ENCODE data around the gene TSPAN19.

The TSPAN19 gene

DNA sequence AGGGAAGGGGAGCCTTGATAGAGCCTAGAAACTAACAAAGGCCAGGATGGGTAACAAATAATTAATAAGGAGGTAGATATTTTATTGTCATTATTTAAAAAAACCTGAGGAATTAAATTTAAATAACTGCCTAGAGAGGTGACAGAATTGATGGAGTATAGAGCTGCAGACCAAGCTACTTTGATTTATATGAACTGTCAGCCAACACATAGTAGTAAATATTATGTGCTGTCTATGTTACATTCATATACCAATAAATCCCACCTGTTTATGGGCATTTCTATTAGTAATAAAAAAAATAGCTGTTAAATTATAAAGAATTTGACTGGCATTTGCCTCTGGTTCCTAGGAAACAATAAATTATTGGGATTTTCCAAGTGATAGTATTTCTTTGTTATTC, 37.7 kb downstream of the TSPAN19 start:
- DNase-seq, result no peak

DNA sequence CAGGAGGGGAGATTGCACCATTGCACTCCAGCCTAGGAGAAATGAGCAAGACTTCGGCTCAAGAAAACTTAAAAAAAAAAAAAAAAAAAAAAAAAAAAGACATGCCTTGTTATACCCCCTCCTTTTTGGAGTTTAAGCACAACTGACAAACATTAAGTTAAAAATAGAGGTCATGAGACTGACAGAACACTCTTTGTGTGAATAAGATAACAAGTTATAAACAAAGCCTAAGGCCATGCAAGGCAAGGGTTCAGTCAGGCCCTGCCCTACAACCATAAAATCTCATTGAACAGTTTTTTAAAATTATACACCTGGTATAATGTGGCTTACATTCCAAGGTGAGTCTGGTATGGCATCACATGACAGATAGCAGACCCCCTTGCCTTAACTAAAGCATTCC, 39.3 kb downstream of the TSPAN19 start:
- no peak for DNase-seq

DNA sequence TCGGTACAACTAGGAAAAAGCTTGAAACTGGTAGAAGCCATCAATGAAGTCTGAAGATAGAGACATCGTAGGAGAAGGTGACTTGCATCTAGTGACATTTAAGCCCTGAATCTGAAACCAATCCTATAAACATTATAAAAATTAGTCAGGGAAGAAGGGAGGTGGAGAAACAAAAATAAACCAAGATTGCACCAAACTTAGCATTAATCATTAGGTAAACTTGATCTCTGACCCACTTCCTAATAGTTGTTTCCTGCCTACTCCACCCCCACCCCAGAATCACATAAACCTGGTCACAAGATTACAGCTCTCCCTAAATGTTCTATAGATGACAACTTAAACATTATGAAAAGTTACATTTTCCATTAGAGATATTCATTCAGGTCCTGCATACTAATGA, 40.4 kb downstream of the TSPAN19 start:
- no peak for DNase-seq

DNA sequence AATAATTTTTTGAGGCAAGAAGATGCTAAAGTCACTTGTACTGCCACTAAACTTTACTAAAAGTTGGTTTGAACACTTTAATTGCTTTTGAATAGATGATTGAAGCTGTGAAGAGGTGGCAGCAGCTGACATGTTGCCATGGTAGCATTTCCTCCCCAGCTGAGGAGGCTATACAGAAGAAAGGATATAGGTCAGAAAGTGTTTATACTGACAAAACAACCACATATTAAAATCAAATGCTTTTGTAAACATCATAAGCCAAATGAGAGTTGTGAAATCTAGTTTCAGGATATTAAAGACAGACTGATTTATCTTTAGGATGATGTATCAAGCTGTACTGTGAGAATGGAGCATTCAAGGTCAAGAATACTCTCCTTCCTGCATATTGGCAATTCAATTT, 41.7 kb downstream of the TSPAN19 start:
- DNase-seq, result no peak

DNA sequence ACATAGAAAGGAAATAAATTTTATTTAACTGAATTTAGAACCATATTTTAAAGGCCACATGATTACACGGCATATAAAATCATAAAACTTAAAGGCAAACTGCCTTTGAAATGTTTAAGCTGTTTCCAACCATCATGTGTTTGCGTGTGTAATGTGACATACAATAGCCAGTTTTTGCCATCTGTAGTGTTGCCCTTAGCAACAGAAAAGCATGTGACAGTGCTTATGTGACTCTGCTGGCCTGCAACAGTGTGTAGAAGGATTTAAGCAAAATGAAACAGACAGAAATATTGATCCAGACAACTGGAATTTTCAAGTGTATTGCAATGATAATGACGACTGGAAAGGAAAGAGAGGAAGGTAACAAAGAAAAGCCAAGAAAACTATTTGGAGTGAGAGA, 49.5 kb downstream of the TSPAN19 start:
- no peak for DNase-seq

DNA sequence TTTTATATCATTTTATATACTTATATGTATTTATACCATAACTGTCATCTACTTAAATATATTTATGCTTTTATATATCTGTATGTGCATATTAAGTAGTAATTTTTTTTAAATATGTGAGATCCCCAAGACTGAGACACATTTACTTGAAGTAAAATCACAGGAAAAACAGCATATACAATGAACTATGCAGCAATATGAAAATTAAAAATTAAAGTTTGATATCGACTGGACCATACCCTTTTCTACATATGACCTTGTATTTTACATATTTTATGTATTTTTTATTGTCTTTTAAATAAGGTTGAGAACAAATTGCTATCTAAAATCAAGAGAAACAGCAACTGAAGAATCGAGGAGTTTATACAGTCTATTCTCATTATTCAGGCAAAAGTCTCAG, 50.0 kb downstream of the TSPAN19 start:
- DNase-seq, result no peak

DNA sequence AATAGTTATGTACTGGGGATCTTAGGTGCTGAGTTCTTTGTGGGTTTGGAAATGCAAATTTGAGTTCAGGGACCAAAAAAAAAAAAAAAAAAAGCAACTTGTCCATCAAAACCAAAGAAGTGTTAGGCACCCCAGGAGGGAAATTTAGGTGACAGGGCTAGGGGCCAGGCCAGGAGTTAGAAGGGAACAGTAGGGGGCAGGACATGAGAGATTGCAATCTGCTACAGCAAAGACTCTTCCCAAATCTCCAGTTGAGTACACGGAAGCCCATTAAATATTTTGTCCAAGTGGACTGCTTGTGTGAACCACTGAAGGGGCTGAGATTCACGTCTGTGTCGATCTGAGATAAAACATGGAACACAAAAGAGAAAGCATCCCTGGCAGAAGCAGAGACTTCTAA, 52.8 kb downstream of the TSPAN19 start:
- no peak for DNase-seq

DNA sequence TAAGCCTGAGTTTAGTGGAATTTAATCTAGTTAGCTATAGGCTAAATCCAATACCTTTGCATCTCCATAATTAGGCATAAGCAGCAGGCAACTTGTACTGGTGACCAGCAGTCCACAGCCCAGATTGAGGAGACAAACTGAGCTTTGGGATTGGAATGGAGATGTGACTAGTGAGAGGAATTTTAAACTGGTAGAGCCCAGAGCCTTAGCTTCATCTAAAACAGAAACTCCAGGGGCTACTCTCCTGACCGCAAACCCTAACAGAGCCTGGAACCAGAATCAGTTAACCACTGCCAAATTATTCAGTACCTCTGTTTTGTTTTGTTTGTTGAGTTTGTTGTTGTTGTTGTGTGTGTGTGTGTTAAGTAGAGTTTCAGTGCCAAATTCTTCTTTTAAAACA, 53.2 kb downstream of the TSPAN19 start:
- DNase-seq, result no peak

DNA sequence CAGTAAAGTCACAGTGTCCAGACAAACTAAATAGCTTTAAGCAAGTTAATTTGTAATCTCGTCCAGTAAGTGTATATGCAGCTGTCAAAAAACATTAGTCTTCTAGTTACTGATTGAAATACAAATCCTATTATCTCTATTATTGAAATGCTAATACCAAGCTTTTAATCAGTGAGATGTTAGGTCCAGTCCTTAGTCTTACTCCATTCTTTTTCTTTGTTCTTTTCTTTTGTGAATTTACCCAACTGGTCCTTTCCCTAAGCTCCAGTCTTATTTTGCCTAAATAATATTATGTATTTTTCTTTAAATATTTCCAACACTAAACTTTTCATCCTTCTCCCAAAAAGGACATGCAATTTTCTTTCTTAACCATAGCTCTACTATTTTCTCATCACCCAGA, 57.2 kb downstream of the TSPAN19 start:
- DNase-seq, result no peak

DNA sequence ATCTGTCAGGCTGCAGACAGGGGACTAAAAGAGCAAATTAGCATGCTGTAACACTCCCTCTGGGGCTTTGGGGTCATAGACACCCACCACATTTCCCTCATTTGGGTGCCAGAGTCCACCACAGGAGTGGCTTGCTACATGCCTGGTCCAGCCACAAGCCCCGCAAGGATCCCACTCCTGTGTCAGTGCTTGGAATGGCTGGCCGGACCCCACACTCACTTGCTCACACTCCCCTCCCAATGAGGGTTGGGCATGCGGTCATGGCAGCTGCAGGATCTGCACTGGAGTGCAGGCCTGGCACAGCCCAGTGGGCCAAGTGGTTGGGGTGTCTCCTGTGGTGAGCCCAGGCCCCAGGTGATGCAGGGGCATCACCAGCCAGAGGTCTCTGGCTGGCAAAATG, 59.9 kb downstream of the TSPAN19 start:
- no peak for DNase-seq

DNA sequence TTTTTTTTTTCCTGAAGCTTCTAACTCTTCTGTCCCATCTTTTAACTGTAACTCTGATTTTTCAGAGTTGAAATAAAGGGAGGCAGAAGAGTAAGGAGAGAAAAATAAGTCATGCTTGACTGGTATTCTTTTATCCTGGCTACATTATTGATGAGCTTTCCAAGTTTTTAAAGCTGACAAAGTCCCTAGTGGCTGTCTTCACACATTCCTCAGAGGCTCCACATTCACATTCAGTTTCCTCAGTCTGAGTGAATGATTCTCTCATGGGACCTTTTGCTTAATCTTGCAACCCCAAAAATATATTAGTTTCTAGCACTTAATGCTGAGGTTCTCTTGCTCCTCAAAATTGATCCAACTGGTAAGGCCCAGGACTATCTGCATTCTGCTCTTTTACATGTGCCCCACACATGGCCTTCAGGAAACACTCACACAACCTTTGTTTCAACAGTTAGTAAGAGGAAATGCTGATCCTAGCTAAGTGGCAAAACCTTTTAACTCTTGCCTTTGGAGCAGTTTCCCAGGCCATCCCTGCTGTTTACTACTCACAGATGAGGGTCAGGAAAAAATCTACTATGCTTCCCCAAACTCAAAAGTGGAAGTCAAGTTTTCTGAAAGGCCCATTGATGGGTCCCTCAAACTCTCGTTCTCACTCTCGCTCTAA, 61.8 kb downstream of the TSPAN19 start:
- no peak for DNase-seq

DNA sequence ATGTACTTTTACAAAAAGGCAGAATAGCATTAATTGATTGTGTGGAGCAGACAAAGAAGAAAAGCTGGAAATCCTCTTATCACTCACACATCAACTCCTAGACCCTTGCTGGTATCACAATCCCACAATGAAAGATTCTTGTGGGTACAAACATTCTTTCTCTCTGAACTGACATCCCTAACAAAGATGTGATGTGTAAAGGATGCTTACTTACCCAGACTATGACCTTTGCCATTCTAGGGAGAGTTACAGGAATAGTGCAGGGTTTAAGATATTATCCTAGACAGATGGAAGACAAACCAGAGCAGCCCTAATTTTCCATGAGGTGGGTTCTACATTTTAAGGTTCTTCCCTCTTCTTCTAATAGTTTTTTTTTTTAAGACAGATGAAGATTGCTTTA, 63.1 kb downstream of the TSPAN19 start:
- DNase-seq, result no peak

DNA sequence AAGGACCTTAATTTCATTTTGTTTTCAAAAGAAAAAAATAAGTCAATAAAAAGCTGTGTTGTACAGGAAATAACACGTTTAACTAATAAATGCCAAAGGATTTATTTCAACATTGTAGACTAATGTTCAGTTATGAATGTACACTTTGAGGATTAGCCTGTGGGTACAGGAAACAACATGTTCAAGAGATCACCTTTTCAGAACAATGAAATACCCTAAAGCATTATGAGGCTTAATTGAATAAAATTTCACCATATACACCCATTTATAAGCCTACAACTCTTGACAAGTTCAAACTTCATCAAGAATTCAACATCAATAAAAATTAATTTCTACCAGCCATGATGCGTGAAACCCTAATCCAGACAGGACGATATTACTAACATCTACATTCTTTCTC, 66.9 kb downstream of the TSPAN19 start:
- no peak for DNase-seq
